ENCODE results near the gene CIDEB.
A peak's percentile ranks its signal among the peaks of the same experiment; 100 is the strongest.

CIDEB gene

GRCh38 chr14:24315243-24315806 is 7.5 kb upstream of the CIDEB start:
- DNase-seq (ENCODE audit: low spot score in 2 of 2), result no peak
- peaks cover 56% of the 10 kb centered on the region for H3K4me1 Mint-ChIP-seq
- peak overlapping the region; percentile 8 for H3K27ac Mint-ChIP-seq (ENCODE audit: low read depth)
- peak overlapping the region; percentile 25 for H3K4me3 Mint-ChIP-seq
- ATAC-seq (replicated peaks; ENCODE audit: extremely low read depth, poor library complexity, severe bottlenecking), result no peak
- no peaks in the 10 kb centered on the region for H3K9me3 Mint-ChIP-seq
- peaks cover 7% of the 10 kb centered on the region for H3K36me3 Mint-ChIP-seq (ENCODE audit: insufficient read depth)
- no peaks in the 10 kb centered on the region for H3K27me3 Mint-ChIP-seq

GRCh38 chr14:24314377-24315193 is 6.8 kb upstream of the CIDEB start:
- Mint-ChIP-seq H3K4me1 (peaks cover 63% of the 10 kb centered on the region), H3K27ac (ENCODE audit: low read depth) (peak overlapping the region; percentile 90), H3K4me3 (peak overlapping the region; percentile 76), H3K36me3 (ENCODE audit: insufficient read depth) (peaks cover 10% of the 10 kb centered on the region), H3K27me3 (no peaks in the 10 kb centered on the region), H3K9me3 (no peaks in the 10 kb centered on the region)
- ATAC-seq (replicated peaks; ENCODE audit: extremely low read depth, poor library complexity, severe bottlenecking), result no peak
- no peak for DNase-seq (ENCODE audit: low spot score in 2 of 2)

- Mint-ChIP-seq H3K27ac (ENCODE audit: low read depth) (peak overlapping the region; percentile 90), H3K9me3 (no peaks in the 10 kb centered on the region), H3K36me3 (ENCODE audit: insufficient read depth) (peaks cover 10% of the 10 kb centered on the region), H3K4me3 (peak overlapping the region; percentile 76), H3K27me3 (no peaks in the 10 kb centered on the region), H3K4me1 (peaks cover 65% of the 10 kb centered on the region)
- no peak for ATAC-seq (replicated peaks; ENCODE audit: extremely low read depth, poor library complexity, severe bottlenecking)
- no peak for DNase-seq (ENCODE audit: low spot score in 2 of 2)
Measured at GRCh38 chr14:24313913-24314312, 6.1 kb upstream of the CIDEB start.

- ATAC-seq (replicated peaks; ENCODE audit: extremely low read depth, poor library complexity, severe bottlenecking) (no peak), DNase-seq (ENCODE audit: low spot score in 2 of 2) (no peak)
- Mint-ChIP-seq H3K9me3 (no peaks in the 10 kb centered on the region), H3K4me3 (peak overlapping the region; percentile 76), H3K27ac (ENCODE audit: low read depth) (peak overlapping the region; percentile 90), H3K36me3 (ENCODE audit: insufficient read depth) (peaks cover 15% of the 10 kb centered on the region), H3K4me1 (peaks cover 68% of the 10 kb centered on the region), H3K27me3 (no peaks in the 10 kb centered on the region)
Measured at GRCh38 chr14:24312736-24313507, 5.1 kb upstream of the CIDEB start.

- DNase-seq (ENCODE audit: low spot score in 2 of 2) (no peak), ATAC-seq (replicated peaks; ENCODE audit: extremely low read depth, poor library complexity, severe bottlenecking) (no peak)
- Mint-ChIP-seq H3K9me3 (no peaks in the 10 kb centered on the region), H3K4me1 (peaks cover 76% of the 10 kb centered on the region), H3K36me3 (ENCODE audit: insufficient read depth) (peaks cover 15% of the 10 kb centered on the region), H3K4me3 (peak overlapping the region; percentile 76), H3K27ac (ENCODE audit: low read depth) (peak overlapping the region; percentile 90), H3K27me3 (no peaks in the 10 kb centered on the region)
Measured at GRCh38 chr14:24311837-24312615, 4.2 kb upstream of the CIDEB start.

GRCh38 chr14:24310646-24311604 is 3.1 kb upstream of the CIDEB start, which contains the start of gene LTB4R:
TSS of gene LTB4R (plus strand) at chr14:24311502. CDS start at chr14:24315652, 4,150 bp downstream.
- Mint-ChIP-seq H3K27me3 (no peaks in the 10 kb centered on the region), H3K36me3 (ENCODE audit: insufficient read depth) (peaks cover 18% of the 10 kb centered on the region), H3K27ac (ENCODE audit: low read depth) (peak within 1 kb of the TSS; percentile 90), H3K9me3 (no peaks in the 10 kb centered on the region), H3K4me1 (peaks cover 76% of the 10 kb centered on the region), H3K4me3 (peak within 1 kb of the TSS; percentile 76)
- DNase-seq (ENCODE audit: low spot score in 2 of 2) (peak; percentile 64), ATAC-seq (replicated peaks; ENCODE audit: extremely low read depth, poor library complexity, severe bottlenecking) (peak; percentile 84)

- Mint-ChIP-seq H3K9me3 (no peaks in the 10 kb centered on the region), H3K4me3 (peak overlapping the region; percentile 76), H3K4me1 (peaks cover 74% of the 10 kb centered on the region), H3K27ac (ENCODE audit: low read depth) (peak overlapping the region; percentile 90), H3K36me3 (ENCODE audit: insufficient read depth) (peaks cover 21% of the 10 kb centered on the region), H3K27me3 (no peaks in the 10 kb centered on the region)
- no peak for DNase-seq (ENCODE audit: low spot score in 2 of 2)
- ATAC-seq (replicated peaks; ENCODE audit: extremely low read depth, poor library complexity, severe bottlenecking), result no peak
Measured at GRCh38 chr14:24310265-24310645, 2.5 kb upstream of the CIDEB start.

- no peak for ATAC-seq (replicated peaks; ENCODE audit: extremely low read depth, poor library complexity, severe bottlenecking)
Measured at GRCh38 chr14:24309538-24310264, 1.9 kb upstream of the CIDEB start, which contains the start of gene LTB4R2. TSS of gene LTB4R2 (plus strand) at chr14:24310140. CDS start at chr14:24310665, 525 bp downstream.

GRCh38 chr14:24308342-24309124 is 756 bp upstream of the CIDEB start:
- Mint-ChIP-seq H3K36me3 (ENCODE audit: insufficient read depth) (peaks cover 33% of the 10 kb centered on the region), H3K4me1 (peaks cover 63% of the 10 kb centered on the region), H3K4me3 (no peak overlapping the region), H3K27me3 (no peaks in the 10 kb centered on the region), H3K27ac (ENCODE audit: low read depth) (peak overlapping the region; percentile 90), H3K9me3 (no peaks in the 10 kb centered on the region)
- no peak for DNase-seq (ENCODE audit: low spot score in 2 of 2)
- ATAC-seq (replicated peaks; ENCODE audit: extremely low read depth, poor library complexity, severe bottlenecking), result no peak

More at GRCh38 chr14:24309538-24310264, 1.9 kb upstream of the CIDEB start, which contains the start of gene LTB4R2:
- H3K9me3 Mint-ChIP-seq, result no peaks in the 10 kb centered on the region
- DNase-seq (ENCODE audit: low spot score in 2 of 2), result no peak
- H3K4me3 Mint-ChIP-seq, result peak within 1 kb of the TSS; percentile 76
- peaks cover 74% of the 10 kb centered on the region for H3K4me1 Mint-ChIP-seq
- no peaks in the 10 kb centered on the region for H3K27me3 Mint-ChIP-seq
- H3K27ac Mint-ChIP-seq (ENCODE audit: low read depth), result peak within 1 kb of the TSS; percentile 90
- H3K36me3 Mint-ChIP-seq (ENCODE audit: insufficient read depth), result peaks cover 27% of the 10 kb centered on the region

GRCh38 chr14:24307156-24307574 is 612 bp downstream of the CIDEB start:
- Mint-ChIP-seq H3K36me3 (ENCODE audit: insufficient read depth) (peaks cover 40% of the 10 kb centered on the region), H3K9me3 (no peaks in the 10 kb centered on the region), H3K4me1 (peaks cover 50% of the 10 kb centered on the region), H3K4me3 (no peak overlapping the region), H3K27ac (ENCODE audit: low read depth) (no peak overlapping the region), H3K27me3 (no peaks in the 10 kb centered on the region)
- ATAC-seq (replicated peaks; ENCODE audit: extremely low read depth, poor library complexity, severe bottlenecking) (no peak), DNase-seq (ENCODE audit: low spot score in 2 of 2) (no peak)
